ENCODE data around the gene AGRP.
"Not testable (repeated sequence)": the region's sequence is repeated elsewhere in the genome, so short reads cannot be mapped to it uniquely, and the experiment has no call there.

Gene AGRP

DNA sequence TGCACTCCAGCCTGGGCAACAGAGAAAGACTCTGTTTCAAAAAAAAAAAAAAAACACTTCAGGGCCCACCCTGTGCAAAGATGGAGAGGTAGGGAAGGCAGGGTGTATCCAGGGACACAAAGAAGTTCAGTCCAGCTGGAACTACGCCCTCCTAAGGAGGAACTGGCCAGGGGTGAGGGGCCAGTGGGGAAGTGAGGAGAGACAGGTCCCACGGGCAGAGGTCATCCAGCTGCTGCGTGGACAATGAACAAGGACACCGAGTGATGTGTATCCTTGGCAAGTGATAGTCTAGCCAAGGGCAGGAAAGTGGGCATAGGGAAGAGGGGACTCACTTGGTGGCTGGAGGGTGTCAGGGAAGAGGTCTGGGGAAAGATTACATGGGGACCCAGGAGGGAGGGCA, 35.9 kb upstream of the AGRP start:
- Histone ChIP-seq H3K27me3 (ENCODE audit: control insufficient read depth, insufficient read depth, low read length) (peaks cover 24% of the 10 kb centered on the region), H3K9ac (ENCODE audit: low read depth, low read length) (no peak overlapping the region), H3K9me3 (ENCODE audit: control insufficient read depth, insufficient read depth, low read length) (no peaks in the 10 kb centered on the region), H3K36me3 (ENCODE audit: control insufficient read depth, insufficient read depth, low read length) (no peaks in the 10 kb centered on the region), H3K27ac (ENCODE audit: low read depth, low read length) (no peak overlapping the region), H3K4me3 (ENCODE audit: low read depth, low read length) (no peak overlapping the region), H3K4me1 (ENCODE audit: control insufficient read depth, insufficient read depth, low read length) (no peaks in the 10 kb centered on the region)

- Histone ChIP-seq H3K27ac (ENCODE audit: low read depth, low read length) (no peak overlapping the region), H3K4me1 (ENCODE audit: control insufficient read depth, insufficient read depth, low read length) (no peaks in the 10 kb centered on the region), H3K27me3 (ENCODE audit: control insufficient read depth, insufficient read depth, low read length) (peaks cover 18% of the 10 kb centered on the region), H3K9me3 (ENCODE audit: control insufficient read depth, insufficient read depth, low read length) (no peaks in the 10 kb centered on the region), H3K36me3 (ENCODE audit: control insufficient read depth, insufficient read depth, low read length) (no peaks in the 10 kb centered on the region), H3K9ac (ENCODE audit: low read depth, low read length) (no peak overlapping the region), H3K4me3 (ENCODE audit: low read depth, low read length) (no peak overlapping the region)
Measured at GRCh38 chr16:67518676-67519075, 35.3 kb upstream of the AGRP start.

GRCh38 chr16:67517661-67518423, 34.5 kb upstream of the AGRP start:
- no peaks in the 10 kb centered on the region for H3K4me1 ChIP-seq (ENCODE audit: control insufficient read depth, insufficient read depth, low read length)
- H3K27me3 ChIP-seq (ENCODE audit: control insufficient read depth, insufficient read depth, low read length): peaks cover 11% of the 10 kb centered on the region
- H3K9me3 ChIP-seq (ENCODE audit: control insufficient read depth, insufficient read depth, low read length): no peaks in the 10 kb centered on the region
- no peak overlapping the region for H3K4me3 ChIP-seq (ENCODE audit: low read depth, low read length)
- no peak overlapping the region for H3K27ac ChIP-seq (ENCODE audit: low read depth, low read length)
- H3K36me3 ChIP-seq (ENCODE audit: control insufficient read depth, insufficient read depth, low read length): no peaks in the 10 kb centered on the region
- H3K9ac ChIP-seq (ENCODE audit: low read depth, low read length): no peak overlapping the region

- no peak overlapping the region for H3K4me3 ChIP-seq (ENCODE audit: low read depth, low read length)
- no peaks in the 10 kb centered on the region for H3K4me1 ChIP-seq (ENCODE audit: control insufficient read depth, insufficient read depth, low read length)
- H3K27ac ChIP-seq (ENCODE audit: low read depth, low read length): no peak overlapping the region
- H3K36me3 ChIP-seq (ENCODE audit: control insufficient read depth, insufficient read depth, low read length): no peaks in the 10 kb centered on the region
- peaks cover 9% of the 10 kb centered on the region for H3K27me3 ChIP-seq (ENCODE audit: control insufficient read depth, insufficient read depth, low read length)
- no peak overlapping the region for H3K9ac ChIP-seq (ENCODE audit: low read depth, low read length)
- no peaks in the 10 kb centered on the region for H3K9me3 ChIP-seq (ENCODE audit: control insufficient read depth, insufficient read depth, low read length)
Measured at GRCh38 chr16:67517155-67517445, 33.8 kb upstream of the AGRP start.

DNA sequence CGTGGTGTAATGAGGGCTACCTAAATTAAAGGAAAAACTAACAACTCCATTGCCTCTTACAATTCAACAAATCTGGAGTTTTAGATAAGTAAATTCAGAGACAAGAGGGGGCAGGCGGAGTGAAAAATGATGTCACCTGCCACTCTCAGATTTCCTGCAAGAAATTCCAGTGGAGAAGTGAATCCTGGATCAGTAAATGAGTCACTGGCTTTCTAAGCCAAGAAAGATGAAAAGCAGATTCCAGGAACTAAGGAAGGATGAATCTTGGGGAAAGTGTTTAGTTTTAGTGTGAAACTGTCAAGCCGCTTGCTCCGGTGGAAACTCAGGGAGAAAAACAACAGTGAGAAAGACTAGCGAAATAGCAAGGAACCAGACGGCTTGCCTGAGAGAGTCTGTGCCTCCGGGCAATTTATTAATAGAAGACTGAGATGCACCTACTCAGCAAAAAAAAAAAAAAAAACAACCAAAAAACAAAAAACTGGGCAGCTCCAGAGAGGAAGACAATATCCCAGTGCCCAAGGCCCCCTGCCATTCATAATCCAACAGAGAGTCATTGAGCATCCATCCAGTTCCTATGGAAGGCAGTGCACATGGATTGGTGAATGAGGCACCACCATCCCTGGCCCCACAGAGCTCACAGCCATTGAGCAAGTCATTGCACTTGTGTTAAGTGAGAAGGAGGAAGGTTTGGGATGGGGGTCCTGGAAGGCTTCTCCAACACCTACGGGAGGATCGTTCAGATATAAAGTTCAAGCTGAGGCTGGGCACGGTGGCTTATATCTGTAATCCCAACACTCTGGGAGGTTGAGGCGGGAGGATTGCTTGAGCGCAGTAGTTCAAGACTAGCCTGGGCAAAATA, 33.2 kb upstream of the AGRP start:
- no peak overlapping the region for H3K9ac ChIP-seq (ENCODE audit: low read depth, low read length)
- no peak overlapping the region for H3K27ac ChIP-seq (ENCODE audit: low read depth, low read length)
- no peaks in the 10 kb centered on the region for H3K4me1 ChIP-seq (ENCODE audit: control insufficient read depth, insufficient read depth, low read length)
- no peaks in the 10 kb centered on the region for H3K36me3 ChIP-seq (ENCODE audit: control insufficient read depth, insufficient read depth, low read length)
- no peaks in the 10 kb centered on the region for H3K9me3 ChIP-seq (ENCODE audit: control insufficient read depth, insufficient read depth, low read length)
- H3K27me3 ChIP-seq (ENCODE audit: control insufficient read depth, insufficient read depth, low read length): peaks cover 9% of the 10 kb centered on the region
- no peak overlapping the region for H3K4me3 ChIP-seq (ENCODE audit: low read depth, low read length)

DNA sequence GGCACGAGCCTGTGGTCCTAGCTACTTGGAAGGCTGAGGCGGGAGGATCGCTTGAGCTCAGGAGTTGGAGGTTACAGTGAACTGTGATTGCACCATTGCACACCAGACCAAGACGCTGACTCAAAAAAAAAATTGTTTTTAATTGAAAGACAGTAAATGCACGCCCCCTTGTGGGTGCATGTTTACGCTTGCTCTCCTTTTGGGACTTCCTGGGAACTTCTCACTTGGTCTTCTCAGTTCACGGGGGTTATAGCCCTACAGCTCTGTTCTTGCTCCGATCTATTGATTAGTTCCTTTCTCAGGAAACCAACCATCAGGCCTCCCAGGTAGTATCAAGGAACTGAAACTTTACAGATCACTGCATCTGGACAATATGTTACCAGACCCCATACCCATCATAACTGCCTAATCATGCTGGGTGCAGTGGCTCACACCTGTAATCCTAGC, 31.1 kb upstream of the AGRP start:
- no peak overlapping the region for H3K27ac ChIP-seq (ENCODE audit: low read depth, low read length)
- no peaks in the 10 kb centered on the region for H3K9me3 ChIP-seq (ENCODE audit: control insufficient read depth, insufficient read depth, low read length)
- peaks cover 7% of the 10 kb centered on the region for H3K27me3 ChIP-seq (ENCODE audit: control insufficient read depth, insufficient read depth, low read length)
- H3K4me1 ChIP-seq (ENCODE audit: control insufficient read depth, insufficient read depth, low read length): no peaks in the 10 kb centered on the region
- H3K36me3 ChIP-seq (ENCODE audit: control insufficient read depth, insufficient read depth, low read length): no peaks in the 10 kb centered on the region
- no peak overlapping the region for H3K9ac ChIP-seq (ENCODE audit: low read depth, low read length)
- no peak overlapping the region for H3K4me3 ChIP-seq (ENCODE audit: low read depth, low read length)

DNA sequence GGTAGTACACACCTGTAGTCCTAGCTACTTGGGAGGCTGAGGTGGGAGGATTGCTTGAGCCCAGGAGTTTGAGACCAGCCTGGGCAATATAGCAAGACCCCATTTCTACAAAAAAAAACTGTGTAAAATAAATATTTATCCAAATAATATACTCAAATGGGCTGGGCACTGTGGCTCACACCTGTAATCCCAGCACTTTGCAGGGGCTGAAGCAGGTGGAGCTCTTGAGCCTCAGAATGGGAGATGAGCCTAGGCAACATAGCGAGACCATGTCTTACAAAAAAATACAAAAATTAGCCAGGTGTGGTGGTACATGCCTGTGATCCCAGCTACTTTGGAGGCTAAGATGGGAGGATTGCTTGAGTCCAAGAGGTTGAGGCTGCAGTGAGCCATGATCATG, 30.5 kb upstream of the AGRP start:
- H3K27me3 ChIP-seq (ENCODE audit: control insufficient read depth, insufficient read depth, low read length); H3K36me3 ChIP-seq (ENCODE audit: control insufficient read depth, insufficient read depth, low read length); H3K4me1 ChIP-seq (ENCODE audit: control insufficient read depth, insufficient read depth, low read length); H3K9me3 ChIP-seq (ENCODE audit: control insufficient read depth, insufficient read depth, low read length); H3K4me3 ChIP-seq (ENCODE audit: low read depth, low read length); H3K27ac ChIP-seq (ENCODE audit: low read depth, low read length); H3K9ac ChIP-seq (ENCODE audit: low read depth, low read length): not testable (repeated sequence)

GRCh38 chr16:67509016-67509415, 25.7 kb upstream of the AGRP start:
- no peaks in the 10 kb centered on the region for H3K36me3 ChIP-seq (ENCODE audit: control insufficient read depth, insufficient read depth, low read length)
- H3K4me3 ChIP-seq (ENCODE audit: low read depth, low read length): no peak overlapping the region
- 0 out of 2 replicates have a peak, but pooled peaks cover 4% of the 10 kb centered on the region for H3K4me1 ChIP-seq (ENCODE audit: control insufficient read depth, insufficient read depth, low read length)
- no peaks in the 10 kb centered on the region for H3K27me3 ChIP-seq (ENCODE audit: control insufficient read depth, insufficient read depth, low read length)
- H3K9ac ChIP-seq (ENCODE audit: low read depth, low read length): no peak overlapping the region
- H3K27ac ChIP-seq (ENCODE audit: low read depth, low read length): no peak overlapping the region
- H3K9me3 ChIP-seq (ENCODE audit: control insufficient read depth, insufficient read depth, low read length): no peaks in the 10 kb centered on the region

DNA sequence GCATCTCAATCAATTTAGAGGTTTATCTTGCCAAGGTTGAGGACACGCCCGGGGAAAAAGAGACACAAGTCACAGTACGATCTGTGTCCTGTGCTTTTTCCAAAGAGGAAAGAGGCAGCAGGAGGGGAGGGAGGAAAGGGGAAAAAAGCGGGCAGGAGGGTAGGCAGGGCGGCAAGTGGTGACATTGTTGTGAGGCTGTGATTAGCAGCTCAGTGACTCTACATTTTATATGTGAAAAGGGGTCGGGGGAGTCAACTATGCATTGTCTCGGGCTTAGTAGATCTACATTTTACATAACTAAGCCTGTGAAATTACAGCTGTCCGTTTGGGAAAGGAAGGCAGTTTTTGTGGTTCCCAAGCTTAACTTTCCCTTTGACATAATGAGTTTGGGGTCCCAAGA, 23.1 kb upstream of the AGRP start:
- no peaks in the 10 kb centered on the region for H3K36me3 ChIP-seq (ENCODE audit: control insufficient read depth, insufficient read depth, low read length)
- no peak overlapping the region for H3K27ac ChIP-seq (ENCODE audit: low read depth, low read length)
- H3K9ac ChIP-seq (ENCODE audit: low read depth, low read length): no peak overlapping the region
- no peak overlapping the region for H3K4me3 ChIP-seq (ENCODE audit: low read depth, low read length)
- H3K9me3 ChIP-seq (ENCODE audit: control insufficient read depth, insufficient read depth, low read length): no peaks in the 10 kb centered on the region
- H3K27me3 ChIP-seq (ENCODE audit: control insufficient read depth, insufficient read depth, low read length): no peaks in the 10 kb centered on the region
- 0 out of 2 replicates have a peak, but pooled peaks cover 4% of the 10 kb centered on the region for H3K4me1 ChIP-seq (ENCODE audit: control insufficient read depth, insufficient read depth, low read length)

DNA sequence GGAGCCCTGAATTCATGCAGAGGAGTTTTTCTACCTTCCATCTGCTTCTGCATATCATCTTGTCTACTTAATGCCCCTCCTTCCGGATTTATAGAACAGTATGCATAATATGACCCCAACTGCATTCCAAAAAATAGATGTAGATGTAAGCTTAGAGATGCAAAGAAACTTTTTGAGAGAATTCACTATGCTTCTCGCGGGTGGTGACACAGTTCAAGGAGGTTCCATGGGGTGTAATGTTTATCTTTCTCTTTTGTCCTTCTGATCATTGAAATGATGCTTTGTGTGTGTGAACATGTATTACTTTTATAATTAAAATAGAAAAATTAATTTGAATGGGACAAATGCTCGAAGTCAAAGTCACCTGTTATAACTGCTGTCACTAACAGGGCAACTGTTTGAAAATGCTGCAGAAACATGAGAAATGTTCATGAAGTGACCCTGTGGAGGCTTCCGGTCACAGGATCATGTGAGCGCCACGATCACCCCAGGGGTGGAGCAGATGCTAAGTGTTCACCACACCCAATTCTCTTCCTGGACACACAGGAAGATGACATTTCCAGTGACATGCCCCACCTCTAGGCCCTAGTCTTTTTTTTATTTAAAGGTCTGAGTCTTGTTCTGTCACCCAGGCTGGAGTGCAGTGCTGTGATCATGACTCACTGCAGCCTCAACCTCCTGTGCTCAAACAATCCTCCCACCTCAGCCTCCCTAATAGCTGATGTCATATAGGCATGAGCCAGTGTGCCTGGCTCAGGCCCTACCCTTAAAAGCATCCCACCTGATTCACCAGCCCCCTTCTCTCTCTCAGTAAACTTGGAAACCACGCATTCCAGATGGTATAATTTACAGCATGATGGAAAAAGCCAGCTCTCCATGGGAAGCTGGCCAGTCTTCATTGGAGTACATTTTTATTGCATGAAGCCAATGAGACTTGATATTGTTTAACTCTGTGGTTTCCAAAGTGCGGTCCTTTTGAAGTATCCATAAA, 21.0 kb upstream of the AGRP start:
- Histone ChIP-seq H3K9ac (ENCODE audit: low read depth, low read length) (no peak overlapping the region), H3K27ac (ENCODE audit: low read depth, low read length) (no peak overlapping the region), H3K27me3 (ENCODE audit: control insufficient read depth, insufficient read depth, low read length) (no peaks in the 10 kb centered on the region), H3K9me3 (ENCODE audit: control insufficient read depth, insufficient read depth, low read length) (no peaks in the 10 kb centered on the region), H3K36me3 (ENCODE audit: control insufficient read depth, insufficient read depth, low read length) (no peaks in the 10 kb centered on the region), H3K4me3 (ENCODE audit: low read depth, low read length) (no peak overlapping the region), H3K4me1 (ENCODE audit: control insufficient read depth, insufficient read depth, low read length) (0 out of 2 replicates have a peak, but pooled peaks cover 4% of the 10 kb centered on the region)

Data from HUES48 (cell line).